ENCODE data around the gene TUT1.
"Not testable (repeated sequence)": the region's sequence is repeated elsewhere in the genome, so short reads cannot be mapped to it uniquely, and the experiment has no call there.

TUT1 gene

DNA sequence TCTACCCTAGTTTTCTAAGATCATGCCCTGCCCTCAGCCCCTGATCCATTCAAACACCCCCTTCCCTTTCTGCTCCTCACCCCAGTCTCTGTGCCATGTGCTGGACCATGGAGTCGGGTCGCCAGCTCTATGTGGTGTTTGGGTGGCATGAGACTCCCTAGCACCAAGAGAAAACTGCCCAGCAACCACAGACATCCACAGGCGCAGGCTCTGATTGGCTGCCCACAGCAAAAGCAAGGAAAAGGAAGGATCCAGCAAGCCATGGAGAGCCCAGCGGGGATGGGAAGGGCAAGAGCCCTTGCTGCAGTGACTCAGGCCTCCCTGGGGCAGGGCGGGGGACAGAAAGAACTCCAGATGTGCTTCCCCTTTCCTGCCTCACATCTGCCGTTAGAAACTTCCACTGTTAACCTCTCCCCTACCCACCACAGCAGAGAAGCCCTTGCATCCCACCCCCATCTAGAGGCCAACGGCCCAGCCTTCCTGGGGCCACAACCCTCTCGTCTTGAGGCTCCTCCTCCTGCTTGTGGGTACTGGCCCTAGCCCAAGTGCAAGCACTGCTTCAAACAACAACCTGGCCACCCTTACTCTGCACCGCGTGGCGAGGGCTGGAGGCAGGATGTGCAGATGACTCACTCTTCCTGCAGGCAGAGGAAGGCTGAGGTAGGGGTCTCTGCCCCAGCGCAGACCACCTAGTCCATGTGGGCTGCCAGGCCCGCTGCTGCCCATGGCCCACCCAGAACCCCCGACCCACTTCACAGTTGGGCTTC is 35.0 kb downstream of the TUT1 start:
- DNase-seq (ENCODE audit: low read depth in 3 of 3): peak in 1 of 3 donors; percentile 75

GRCh38 chr11:62555464-62556107 is 35.7 kb downstream of the TUT1 start:
- DNase-seq (ENCODE audit: low read depth in 3 of 3): no peak

DNA sequence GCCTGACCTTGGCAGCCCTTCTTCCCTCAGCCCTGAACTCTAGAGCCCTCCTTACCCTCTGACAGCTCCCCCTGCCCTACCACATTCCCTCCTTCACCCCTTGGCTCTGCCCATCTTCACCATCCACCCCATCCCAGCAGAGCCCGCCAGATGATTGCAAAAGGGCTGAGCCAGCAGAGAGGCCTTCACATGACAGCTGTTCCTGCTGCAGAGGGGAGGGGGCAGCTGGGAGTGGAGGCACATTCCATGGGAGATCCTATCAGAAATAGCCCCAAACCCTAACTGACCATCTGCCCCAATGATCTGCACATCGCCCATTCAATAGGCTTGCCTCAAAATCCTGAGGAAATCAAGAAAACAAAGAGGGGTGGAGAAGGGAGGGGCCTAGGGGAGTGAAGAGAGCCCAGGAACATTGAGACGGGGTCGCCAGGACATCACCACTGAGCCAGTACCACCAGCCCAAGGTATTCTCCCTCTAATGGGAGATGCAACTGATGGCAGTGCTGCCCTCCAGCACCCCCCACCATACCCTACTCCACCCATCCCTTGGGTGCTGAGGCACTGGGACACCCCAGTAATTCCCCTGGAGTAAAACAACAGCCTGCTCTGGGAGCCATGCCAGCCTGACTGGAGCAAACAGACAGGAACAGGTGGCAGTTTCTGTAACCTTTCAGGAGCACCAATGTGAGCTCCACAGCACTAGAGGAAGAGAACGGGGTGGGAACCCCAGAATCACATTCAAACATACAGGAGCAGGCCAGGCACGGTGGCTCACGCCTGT is 36.7 kb downstream of the TUT1 start:
- DNase-seq (ENCODE audit: low read depth in 3 of 3): no peak

- DNase-seq (ENCODE audit: low read depth in 3 of 3): no peak
These were observed 37.4 kb downstream of the TUT1 start for GRCh38 chr11:62553839-62554361.

DNA sequence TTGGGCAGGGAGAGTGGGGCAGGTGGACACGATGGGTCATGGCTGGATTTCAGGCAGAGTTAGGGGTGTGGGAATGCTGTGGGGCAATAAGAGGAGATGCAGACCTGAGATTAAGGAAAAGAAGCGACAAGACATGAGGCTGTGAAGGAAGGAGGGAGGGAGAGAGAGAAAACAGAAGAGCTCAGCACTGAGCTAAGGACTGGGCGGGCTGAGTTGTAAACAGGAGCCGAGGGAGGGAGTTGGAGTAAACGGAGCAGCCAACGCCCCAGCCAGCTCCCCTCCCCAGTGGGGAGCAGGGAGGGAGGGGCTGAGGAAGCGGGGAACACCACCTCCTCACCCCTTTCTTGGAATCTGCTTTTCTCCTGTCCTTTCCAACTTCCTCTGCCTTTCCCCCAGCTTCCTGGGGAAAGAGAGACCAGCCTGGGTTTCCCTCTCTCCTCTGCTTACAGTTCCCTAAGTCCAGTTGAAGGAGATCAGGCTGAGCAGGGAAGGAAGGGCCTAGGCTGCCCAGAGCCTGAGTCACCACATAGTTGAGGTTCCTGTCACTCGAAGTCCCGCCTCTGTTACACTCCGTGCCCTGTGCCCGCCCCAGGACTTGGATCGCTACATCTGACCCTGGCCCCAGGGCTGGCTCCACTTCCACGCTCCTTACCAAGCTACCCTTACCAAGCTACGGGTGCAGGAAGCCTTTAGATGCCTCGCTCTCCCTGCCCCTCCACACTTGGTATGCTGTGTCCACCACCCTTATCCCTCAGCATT is 38.1 kb downstream of the TUT1 start:
- DNase-seq (ENCODE audit: low read depth in 3 of 3): no peak

GRCh38 chr11:62552485-62553079 is 38.7 kb downstream of the TUT1 start:
- no peak for DNase-seq (ENCODE audit: low read depth in 3 of 3)

GRCh38 chr11:62550478-62550877 is 40.8 kb downstream of the TUT1 start:
- DNase-seq (ENCODE audit: low read depth in 3 of 3): not testable (repeated sequence)

DNA sequence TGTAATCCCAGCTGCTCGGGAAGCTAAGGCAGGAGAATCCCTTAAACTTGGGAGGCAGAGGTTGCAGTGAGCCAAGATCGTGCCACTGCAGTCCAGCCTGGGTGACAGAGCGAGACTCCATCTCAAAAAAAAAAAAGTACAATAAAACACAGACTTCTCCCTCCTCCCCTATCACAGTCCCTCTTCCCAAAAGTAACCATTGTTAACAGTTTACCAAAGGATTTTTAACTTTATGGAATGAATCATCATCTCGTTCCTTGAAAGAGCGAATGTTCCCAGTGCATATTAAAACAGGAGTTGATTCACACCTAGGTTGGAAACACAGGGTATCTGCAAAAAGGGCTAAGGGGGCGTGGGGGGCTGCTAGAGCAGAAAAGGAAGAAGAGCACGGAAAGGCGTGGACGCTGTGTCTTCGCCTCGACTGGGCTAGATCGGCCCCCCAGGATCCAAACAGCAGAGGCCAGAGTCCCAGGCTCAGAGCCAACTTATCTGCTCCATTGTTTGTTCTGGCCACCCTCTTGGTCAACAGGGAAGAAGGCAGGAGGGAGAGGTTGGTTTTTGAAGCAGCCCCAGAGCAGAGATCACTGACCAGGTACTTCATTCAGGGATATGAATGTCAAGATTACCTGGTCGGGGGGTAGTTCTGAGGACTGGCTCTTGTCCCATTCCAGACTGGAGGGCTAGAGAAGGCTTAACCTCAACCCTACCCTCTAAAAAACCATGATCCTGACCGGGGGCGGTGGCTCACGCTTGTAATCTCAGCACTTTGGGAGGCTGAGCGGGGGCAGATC is 42.6 kb downstream of the TUT1 start:
- no peak for DNase-seq (ENCODE audit: low read depth in 3 of 3)

GRCh38 chr11:62547691-62548281 is 43.5 kb downstream of the TUT1 start:
- DNase-seq (ENCODE audit: low read depth in 3 of 3): no peak

- DNase-seq (ENCODE audit: low read depth in 3 of 3): no peak
These were observed 44.2 kb downstream of the TUT1 start for GRCh38 chr11:62546929-62547625.

DNA sequence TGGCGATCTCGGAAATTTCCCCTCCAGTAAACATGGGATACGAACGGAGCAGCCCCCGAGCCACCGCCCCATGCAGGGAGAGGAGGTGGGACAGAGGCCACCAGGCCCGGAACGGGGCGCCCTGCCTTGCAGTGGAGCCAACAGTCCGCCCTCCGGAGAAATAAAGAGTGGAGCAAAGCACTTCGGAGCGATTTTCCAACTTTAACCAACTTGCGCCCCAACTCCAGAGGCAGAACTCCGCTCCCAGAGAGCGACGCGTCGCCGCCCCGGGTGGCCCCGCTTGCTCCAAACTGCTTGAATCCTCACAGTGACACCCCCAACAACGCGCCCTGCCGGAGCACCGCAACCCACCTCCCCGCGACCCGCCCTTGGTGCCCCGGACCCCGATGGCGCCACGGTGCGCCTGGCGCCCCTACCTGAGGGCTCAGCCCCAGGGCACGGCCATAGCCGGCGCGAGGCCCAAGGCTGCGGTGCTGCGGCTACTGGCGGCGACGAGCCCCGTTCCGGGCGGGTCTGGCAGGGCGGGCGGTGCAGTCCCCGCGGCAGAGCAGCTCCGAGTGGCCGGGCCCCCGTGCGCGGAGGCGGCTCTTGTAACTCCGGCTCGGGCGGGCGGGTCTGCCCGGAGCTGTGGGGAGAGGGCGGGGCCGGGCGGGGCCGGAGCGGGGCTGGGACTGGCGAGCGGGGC is 44.9 kb downstream of the TUT1 start, which contains the start of gene AHNAK:
Gene AHNAK, minus strand, starts transcription at position 563 of the 685 bp plus-strand sequence. CDS start 10,708 bp downstream, outside the sequence.
- DNase-seq (ENCODE audit: low read depth in 3 of 3): no peak

DNA sequence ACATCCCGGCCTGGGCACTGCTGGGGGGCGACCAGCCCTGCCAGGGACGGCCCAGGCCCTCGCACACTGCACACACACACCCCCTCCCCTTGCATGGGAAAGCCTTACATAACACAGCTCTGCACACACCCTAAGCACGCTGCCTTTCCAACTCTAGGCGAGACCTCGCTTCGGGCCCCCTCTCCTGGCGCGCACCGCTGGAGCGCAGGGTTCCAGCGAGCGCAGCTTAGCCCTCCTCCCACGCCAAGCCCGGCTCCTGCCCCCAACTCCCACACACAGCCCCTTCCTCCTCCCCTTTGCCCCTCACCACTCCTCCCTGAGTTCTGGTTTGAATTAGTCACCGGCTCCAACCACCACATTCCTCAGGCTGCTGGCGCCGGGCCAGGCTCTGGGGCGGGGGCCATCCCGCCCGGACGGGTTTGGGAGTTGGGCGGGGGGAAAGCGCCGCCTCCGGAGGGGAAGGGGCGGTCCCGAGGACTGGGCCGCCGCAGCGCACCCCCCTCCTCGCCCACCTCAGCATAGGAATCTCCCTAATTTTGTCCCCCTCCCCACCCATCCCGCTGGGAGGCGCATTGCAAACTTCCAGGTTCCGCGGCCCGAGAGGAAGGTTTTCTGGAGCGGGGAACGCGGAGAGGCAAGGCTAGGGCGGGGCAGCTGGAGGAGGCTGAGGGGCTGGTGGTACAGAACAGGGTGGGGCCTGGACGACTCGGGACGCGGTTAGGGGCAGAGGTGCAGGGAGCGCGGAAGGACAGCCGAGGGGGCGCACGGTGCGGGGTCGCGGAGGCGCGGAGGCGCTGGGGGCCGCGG is 45.7 kb downstream of the TUT1 start:
- DNase-seq (ENCODE audit: low read depth in 3 of 3): no peak

DNA sequence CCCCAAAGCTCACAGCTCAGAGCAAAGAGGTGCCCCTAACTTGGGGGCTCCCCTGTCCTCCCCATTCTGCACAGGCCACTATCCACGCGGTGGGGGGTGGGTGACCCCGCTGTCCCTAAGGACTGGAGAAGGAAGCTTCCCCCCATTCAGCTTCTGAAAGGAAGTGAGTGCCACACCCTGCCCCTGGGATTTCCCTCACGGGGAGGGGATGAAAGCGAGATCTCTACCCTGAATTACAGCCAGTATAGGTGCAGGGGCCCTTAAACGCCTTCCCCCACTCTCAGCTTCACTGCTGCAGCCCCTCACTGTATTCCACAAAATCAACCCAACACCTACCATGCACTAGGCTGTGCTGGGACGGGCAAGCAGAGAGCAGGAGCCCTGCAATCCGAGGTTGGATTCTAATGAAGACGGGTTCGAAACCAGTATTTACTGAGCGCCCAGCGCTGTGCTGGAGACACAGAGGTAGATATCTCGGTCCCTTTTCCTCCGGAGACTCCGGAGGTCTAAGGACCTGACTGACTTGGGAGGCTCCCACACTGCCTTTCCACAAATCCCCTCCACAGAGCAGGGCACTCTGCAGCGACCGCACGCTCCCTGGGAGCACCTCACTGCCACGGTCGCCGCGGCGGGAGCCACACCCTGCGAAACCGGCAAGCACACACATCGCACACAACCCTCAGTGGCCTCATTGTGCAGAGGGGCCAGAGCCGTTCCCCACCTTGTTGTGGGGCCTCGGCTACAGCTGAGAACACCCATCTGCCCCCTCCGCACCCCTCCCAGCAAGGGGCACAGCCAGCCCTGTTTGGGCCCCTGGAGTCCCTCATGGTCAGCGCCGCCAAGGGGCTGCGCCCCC is 46.5 kb downstream of the TUT1 start:
- DNase-seq (ENCODE audit: low read depth in 3 of 3): no peak

- no peak for DNase-seq (ENCODE audit: low read depth in 3 of 3)
These were observed 47.5 kb downstream of the TUT1 start for GRCh38 chr11:62543680-62544444.

DNA sequence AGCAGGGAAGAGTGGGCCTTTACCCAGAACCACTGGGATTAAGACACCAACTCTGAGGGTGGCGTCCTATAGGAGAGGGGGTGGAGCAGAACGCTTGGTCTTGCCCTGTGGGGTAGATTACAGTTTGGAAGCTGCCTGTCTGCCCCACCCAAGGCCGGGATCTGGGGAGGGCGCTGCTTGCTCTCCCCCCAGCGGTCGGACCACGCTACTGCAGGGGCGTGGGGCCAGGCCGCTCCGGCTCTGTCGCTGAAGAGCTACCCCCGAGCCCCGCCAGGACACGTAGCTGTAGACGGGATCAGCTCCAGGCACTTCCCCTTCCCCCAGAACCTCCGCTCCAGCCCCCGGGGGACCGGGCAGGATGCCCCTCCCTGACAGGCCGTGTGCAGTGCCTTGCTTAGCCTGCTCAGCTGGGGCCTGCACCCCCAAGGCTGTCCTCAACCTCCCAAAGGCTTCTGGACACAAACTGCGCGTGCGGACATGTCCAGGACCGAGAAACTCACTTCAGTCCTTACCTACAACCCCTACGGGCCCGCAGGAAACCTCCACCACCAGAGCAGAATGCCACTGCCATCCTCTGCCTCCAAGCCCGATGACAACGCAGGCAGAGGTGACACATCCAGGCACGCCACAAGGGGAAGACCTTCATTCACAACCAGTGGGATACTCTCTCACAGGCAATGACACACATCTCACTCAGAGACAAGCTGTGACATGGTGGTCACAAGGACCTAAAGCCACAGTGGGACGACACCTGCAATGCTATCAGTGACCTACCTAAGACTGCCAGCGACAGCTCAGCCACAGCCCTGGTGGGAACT is 48.4 kb downstream of the TUT1 start:
- DNase-seq (ENCODE audit: low read depth in 3 of 3): peak in 2 of 3 donors; percentile 65 to 76
